NCI-H2196 treated with DMSO at 0.1 percent for 48 hours (cell line): ENCODE results near the gene RNF207.

ENCODE experiments used
- DNase-seq: peaks from one replicate; lab custom pipeline; 2025; ENCODE audit not compliant: unreplicated experiment; lab: John Stamatoyannopoulos, UW

The RNF207 gene

GRCh38 chr1:6265151-6265550 lies 59.2 kb downstream of the RNF207 start:
- DNase-seq = no peak

DNA sequence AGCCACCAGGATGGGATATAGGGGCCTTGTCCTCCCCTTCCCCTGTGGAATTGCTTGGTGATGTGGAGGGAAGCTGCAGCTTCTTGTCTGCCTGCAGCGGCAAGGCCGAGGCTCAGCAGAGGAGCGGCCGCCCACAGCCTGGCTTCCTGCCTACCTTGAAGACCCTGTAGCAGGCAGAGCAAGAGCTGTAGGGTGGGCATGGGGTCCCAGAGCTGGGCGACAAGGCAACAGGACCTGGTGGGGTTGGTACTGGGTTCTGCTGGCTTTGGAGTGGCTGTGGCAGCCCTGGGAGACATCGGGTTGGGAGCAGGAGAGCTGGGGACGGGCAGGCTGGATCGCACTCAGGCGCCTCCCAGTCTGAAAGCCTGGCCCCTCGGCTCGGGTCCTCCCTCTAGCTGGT lies 60.7 kb downstream of the RNF207 start:
- DNase-seq = no peak

- DNase-seq = no peak
Measured at GRCh38 chr1:6267686-6268322, 61.9 kb downstream of the RNF207 start.

DNA sequence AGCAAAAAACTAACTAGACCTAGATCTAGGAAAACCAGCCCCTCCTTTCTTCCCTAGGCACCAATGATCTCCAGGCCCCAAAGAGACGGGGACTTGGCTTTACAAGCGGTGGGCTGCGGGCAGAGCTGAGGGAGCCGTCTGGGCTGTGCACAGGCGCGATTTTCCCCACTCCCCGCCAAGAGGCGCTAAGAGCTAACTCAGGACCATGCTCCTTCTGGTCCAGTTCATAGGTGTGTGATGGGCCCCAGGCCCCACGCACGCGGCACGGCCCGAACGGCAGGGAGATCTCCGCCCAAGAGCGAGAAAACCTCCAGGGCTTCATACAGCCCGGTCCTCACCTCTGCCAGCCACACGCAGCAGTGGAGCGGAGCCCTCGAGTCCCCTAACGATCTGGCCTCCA lies 62.5 kb downstream of the RNF207 start:
- DNase-seq = no peak

GRCh38 chr1:6269296-6269695 lies 63.4 kb downstream of the RNF207 start:
- no peak for DNase-seq

DNA sequence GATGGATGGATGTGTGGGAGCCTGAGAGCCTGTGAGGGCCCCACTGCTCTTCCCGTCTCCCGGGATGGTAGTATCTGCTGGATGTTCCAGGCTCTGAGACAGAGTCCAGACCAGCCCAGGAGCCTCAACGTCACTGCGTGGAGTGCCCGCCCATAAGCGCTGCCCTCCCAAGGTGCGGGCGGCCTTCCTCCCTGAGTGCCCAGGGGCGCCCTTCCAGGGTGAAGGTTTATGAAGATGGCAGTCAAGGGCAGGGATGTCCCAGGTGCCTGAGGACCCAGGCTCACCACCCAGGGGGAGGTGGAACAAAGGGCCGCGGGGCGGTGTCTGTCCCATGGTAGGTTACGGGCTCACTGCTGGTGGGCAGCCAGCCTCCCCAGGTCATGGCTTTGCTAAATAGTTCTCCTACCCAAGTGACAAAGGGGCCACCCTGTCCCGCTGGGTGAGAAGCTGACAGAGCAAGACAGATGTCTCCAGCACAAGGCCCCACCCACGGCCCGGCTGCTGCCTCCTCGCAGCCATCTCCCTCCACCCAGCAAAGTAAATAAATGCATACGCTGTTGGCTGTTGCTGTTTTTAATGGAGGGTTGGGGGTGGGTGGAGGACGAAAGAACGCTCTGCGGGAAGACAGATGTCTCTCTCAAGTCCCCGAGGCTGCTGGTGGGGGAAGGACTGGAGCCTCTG lies 63.9 kb downstream of the RNF207 start:
- no peak for DNase-seq

- no peak for DNase-seq
Measured at GRCh38 chr1:6270401-6270800, 64.5 kb downstream of the RNF207 start.
